Panc1 (cell line): ENCODE results near the gene MYL3. TPM values are rescaled to one million over a fixed set of nuclear protein-coding genes. Genes with fewer than 3 reads are reported as not detected.

Source experiments
- ATAC-seq: fragments of 200-7000 bp; cut with Tn5 transposase; 2 replicates; pipeline ENCODE4 v1.9.1; 2020; ENCODE audit warnings: mild to moderate bottlenecking, moderate library complexity
- BruUV-seq: library from RNA; stranded (reverse); fragments of 400-500 nt; replicated peaks from 2 replicates; lab custom pipeline; 2021; lab: Mats Ljungman, UMichigan
- CTCF ChIA-PET: fragments of 300-600 bp; sonication (Branson Sonifier 250); formaldehyde crosslinking; loops from one replicate; lab custom pipeline; 2022; ENCODE audit warnings: antibody characterized with exemption; lab: Charles Lee
- POLR2A ChIA-PET: fragments of 300-600 bp; sonication (Branson Sonifier 250); formaldehyde crosslinking; loops from one replicate; lab custom pipeline; 2022; ENCODE audit warnings: antibody characterized with exemption; lab: Charles Lee
- DNase-seq: peaks from one replicate; pipeline ENCODE4 v3.0.0-alpha.2; 2010; ENCODE audit warnings: low read depth, low spot score
- H3K27ac ChIP-seq: 2 replicates; pipeline ENCODE4 v1.5.1; 2011; ENCODE audit warnings: mild to moderate bottlenecking, low read length, inconsistent platforms
- H3K27me3 ChIP-seq: fragments of 200-500 bp; sonication (Bioruptor generic); 2 replicates; pipeline ENCODE4 v1.6.0; 2014; ENCODE audit warnings: low read length, inconsistent platforms; ENCODE audit not compliant: control insufficient read depth, insufficient read depth
- H3K36me3 ChIP-seq: fragments of 200-500 bp; sonication (Bioruptor generic); 2 replicates; pipeline ENCODE4 v1.5.1; 2014; ENCODE audit warnings: inconsistent platforms, mild to moderate bottlenecking, low read length, moderate library complexity; ENCODE audit not compliant: control insufficient read depth, insufficient read depth
- H3K4me1 ChIP-seq: 2 replicates; pipeline ENCODE4 v1.5.1; 2011; ENCODE audit warnings: inconsistent platforms, mild to moderate bottlenecking, low read length, moderate library complexity; ENCODE audit not compliant: control insufficient read depth, insufficient read depth
- H3K4me3 ChIP-seq, 2 experiments: 2 replicates each; pipeline ENCODE4 v1.5.1; 2011 to 2012; ENCODE audit warnings: low read depth in 2 of 2, low read length in 2 of 2, mild to moderate bottlenecking in 2 of 2, inconsistent platforms in 1 of 2, moderate library complexity in 1 of 2
- H3K9me3 ChIP-seq: fragments of 200-500 bp; sonication (Bioruptor generic); 2 replicates; pipeline ENCODE4 v1.5.1; 2014; ENCODE audit warnings: low read depth, mild to moderate bottlenecking, inconsistent platforms, low read length, moderate library complexity; ENCODE audit not compliant: control insufficient read depth, insufficient read depth
- POLR2AphosphoS5 ChIP-seq: IDR thresholded peaks from 2 replicates; pipeline ENCODE4 v1.6.1; 2012; ENCODE audit warnings: mild to moderate bottlenecking, low read depth, low read length, moderate library complexity
- SIN3A ChIP-seq: IDR thresholded peaks from 2 replicates; pipeline ENCODE4 v1.6.1; 2012; ENCODE audit warnings: low read depth, mild to moderate bottlenecking, low read length, moderate library complexity, borderline replicate concordance; ENCODE audit not compliant: insufficient read depth
- TCF7L2 ChIP-seq: IDR thresholded peaks from 2 replicates; pipeline ENCODE4 v1.6.1; 2011; ENCODE audit warnings: mild to moderate bottlenecking, low read depth, low read length, inconsistent platforms
- in situ Hi-C: cut with HindIII; loops from 2 replicates; pipeline ENCODE4 v1.10.0; 2016; ENCODE audit warnings: low sequenced_read_pairs, low pct_unique_long_range_greater_than_20kb
- intact Hi-C: fragments of 100-400 bp; cut with micrococcal nuclease; formaldehyde crosslinking; loops from one replicate; pipeline ENCODE4 v1.10.0; 2022; ENCODE audit not compliant: unreplicated experiment
- total RNA-seq: library from RNA; stranded (reverse); gene quantifications from one replicate; pipeline ENCODE4 v1.2.1, GENCODE V29; 2021; ENCODE audit not compliant: unreplicated experiment
- TF ChIP-seq, protein P1 (sequence below), 2 experiments: IDR thresholded peaks; 2 replicates each; pipeline ENCODE4 v1.6.1; 2011 to 2012; ENCODE audit warnings: low read depth in 2 of 2, control low read depth in 1 of 2, low read length in 1 of 2, mild to moderate bottlenecking in 1 of 2, moderate library complexity in 1 of 2; ENCODE audit not compliant: insufficient read depth in 1 of 2
- TF ChIP-seq, protein P2 (sequence below): fragments of 450-650 bp; IDR thresholded peaks from 2 replicates; pipeline ENCODE4 v1.5.1; 2017; ENCODE audit warnings: mild to moderate bottlenecking

The MYL3 gene
- total RNA-seq, 1 experiment from 2014 or later, result not detected

DNA sequence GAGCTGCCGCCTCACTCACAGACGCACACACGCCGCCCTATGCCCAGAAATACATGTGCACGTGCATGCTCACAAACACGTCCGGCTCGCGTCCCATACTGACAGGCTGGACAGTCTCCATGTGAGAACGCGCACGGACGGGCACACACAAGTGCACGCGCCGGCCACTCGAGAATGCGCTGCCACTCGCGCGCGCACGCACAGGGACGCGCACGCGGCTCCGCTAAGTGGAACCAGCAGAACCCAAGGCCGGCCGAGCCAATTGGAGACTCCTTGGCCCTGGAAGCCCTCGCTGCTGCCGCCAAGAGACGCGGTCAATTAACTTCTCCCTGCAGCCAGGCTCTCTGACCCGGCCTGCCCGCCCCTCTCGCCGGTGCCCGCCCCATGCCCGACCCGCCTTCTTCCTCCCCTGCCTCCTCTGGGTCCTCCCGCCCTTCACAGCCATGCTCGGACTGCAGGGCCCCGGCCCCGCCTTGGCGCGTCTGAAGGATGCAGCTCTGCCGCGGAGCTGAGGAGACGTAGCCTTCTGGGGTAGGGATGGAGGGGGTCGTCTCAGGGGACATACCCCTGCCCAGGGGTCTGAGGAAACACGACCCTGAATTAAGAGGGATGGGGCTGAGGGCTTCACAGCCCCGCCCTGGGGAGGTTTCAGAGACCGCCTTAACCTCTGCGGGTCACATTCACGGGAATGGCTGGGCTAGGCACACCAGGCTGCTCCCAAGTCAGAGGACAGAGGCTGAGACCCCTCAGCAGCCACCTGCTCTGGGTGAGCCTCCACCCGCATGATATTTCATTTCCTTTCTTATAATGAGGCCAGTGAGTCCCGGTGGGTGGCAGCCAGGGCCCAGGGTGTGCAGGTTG is 29.3 kb upstream of the MYL3 start:
- no TSS peak for BruUV-seq
- POLR2A ChIA-PET, result no interaction called here
- no peaks in the 10 kb centered on the region for H3K36me3 ChIP-seq
- intact Hi-C loops, result no loop called here
- no peak overlapping the region for H3K27ac ChIP-seq
- in situ Hi-C loops, result no loop called here
- peaks cover 3% of the 10 kb centered on the region; the same call in 1 of the 2 replicates for H3K4me1 ChIP-seq
- no peaks in the 10 kb centered on the region for H3K9me3 ChIP-seq
- DNase-seq (no peak), ATAC-seq (peak; percentile 90)
- TF ChIP-seq POLR2AphosphoS5, result no peak
- TF ChIP-seq SIN3A, result no peak
- TF ChIP-seq, protein P1, sequence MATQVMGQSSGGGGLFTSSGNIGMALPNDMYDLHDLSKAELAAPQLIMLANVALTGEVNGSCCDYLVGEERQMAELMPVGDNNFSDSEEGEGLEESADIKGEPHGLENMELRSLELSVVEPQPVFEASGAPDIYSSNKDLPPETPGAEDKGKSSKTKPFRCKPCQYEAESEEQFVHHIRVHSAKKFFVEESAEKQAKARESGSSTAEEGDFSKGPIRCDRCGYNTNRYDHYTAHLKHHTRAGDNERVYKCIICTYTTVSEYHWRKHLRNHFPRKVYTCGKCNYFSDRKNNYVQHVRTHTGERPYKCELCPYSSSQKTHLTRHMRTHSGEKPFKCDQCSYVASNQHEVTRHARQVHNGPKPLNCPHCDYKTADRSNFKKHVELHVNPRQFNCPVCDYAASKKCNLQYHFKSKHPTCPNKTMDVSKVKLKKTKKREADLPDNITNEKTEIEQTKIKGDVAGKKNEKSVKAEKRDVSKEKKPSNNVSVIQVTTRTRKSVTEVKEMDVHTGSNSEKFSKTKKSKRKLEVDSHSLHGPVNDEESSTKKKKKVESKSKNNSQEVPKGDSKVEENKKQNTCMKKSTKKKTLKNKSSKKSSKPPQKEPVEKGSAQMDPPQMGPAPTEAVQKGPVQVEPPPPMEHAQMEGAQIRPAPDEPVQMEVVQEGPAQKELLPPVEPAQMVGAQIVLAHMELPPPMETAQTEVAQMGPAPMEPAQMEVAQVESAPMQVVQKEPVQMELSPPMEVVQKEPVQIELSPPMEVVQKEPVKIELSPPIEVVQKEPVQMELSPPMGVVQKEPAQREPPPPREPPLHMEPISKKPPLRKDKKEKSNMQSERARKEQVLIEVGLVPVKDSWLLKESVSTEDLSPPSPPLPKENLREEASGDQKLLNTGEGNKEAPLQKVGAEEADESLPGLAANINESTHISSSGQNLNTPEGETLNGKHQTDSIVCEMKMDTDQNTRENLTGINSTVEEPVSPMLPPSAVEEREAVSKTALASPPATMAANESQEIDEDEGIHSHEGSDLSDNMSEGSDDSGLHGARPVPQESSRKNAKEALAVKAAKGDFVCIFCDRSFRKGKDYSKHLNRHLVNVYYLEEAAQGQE (IDR thresholded peaks at IDR 0.05; ENCODE audit: insufficient read depth in 1 of 2, low read depth in 2 of 2, low read length in 1 of 2), result no peak
- TF ChIP-seq, protein P2, sequence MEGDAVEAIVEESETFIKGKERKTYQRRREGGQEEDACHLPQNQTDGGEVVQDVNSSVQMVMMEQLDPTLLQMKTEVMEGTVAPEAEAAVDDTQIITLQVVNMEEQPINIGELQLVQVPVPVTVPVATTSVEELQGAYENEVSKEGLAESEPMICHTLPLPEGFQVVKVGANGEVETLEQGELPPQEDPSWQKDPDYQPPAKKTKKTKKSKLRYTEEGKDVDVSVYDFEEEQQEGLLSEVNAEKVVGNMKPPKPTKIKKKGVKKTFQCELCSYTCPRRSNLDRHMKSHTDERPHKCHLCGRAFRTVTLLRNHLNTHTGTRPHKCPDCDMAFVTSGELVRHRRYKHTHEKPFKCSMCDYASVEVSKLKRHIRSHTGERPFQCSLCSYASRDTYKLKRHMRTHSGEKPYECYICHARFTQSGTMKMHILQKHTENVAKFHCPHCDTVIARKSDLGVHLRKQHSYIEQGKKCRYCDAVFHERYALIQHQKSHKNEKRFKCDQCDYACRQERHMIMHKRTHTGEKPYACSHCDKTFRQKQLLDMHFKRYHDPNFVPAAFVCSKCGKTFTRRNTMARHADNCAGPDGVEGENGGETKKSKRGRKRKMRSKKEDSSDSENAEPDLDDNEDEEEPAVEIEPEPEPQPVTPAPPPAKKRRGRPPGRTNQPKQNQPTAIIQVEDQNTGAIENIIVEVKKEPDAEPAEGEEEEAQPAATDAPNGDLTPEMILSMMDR, result no peak
- TF ChIP-seq TCF7L2, result no peak
- peak overlapping the region; percentile 31 to 41 for H3K4me3 ChIP-seq
- H3K27me3 ChIP-seq, result no peaks in the 10 kb centered on the region
- CTCF ChIA-PET, result no interaction called here

DNA sequence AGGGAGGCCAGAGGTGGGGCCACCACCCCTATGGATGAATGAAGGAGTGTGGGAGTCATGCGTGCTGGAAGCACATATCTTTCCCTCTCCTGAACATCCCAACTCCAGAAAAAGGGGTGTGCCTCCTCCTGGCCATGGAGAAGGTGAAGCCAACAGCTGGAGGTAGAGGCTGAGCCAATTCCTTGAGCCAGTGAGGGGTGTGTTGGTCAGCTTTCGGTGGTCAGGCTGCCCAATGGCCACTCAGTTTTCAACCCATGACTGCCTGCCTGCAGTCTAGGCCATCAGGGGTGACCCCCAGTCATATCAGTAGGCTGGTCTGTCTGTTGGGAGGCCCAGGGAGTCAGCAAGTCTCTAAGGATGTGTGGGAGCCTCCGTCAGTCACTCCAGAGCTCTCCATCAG is 27.9 kb upstream of the MYL3 start:
- POLR2A ChIA-PET, result no interaction called here

More for the DNA sequence above, 27.9 kb upstream of the MYL3 start:
- ATAC-seq (no peak), DNase-seq (no peak)
- TF ChIP-seq POLR2AphosphoS5 (no peak), TCF7L2 (no peak), SIN3A (no peak)
- TF ChIP-seq, protein P1 (IDR thresholded peaks at IDR 0.05; ENCODE audit: insufficient read depth in 1 of 2, low read depth in 2 of 2, low read length in 1 of 2), result no peak
- TF ChIP-seq, protein P2, result no peak
- CTCF ChIA-PET, result no interaction called here
- peaks cover 3% of the 10 kb centered on the region; the same call in 1 of the 2 replicates for H3K4me1 ChIP-seq
- no peaks in the 10 kb centered on the region for H3K36me3 ChIP-seq
- no TSS peak for BruUV-seq
- intact Hi-C loops, result no loop called here
- no peak overlapping the region for H3K27ac ChIP-seq
- no peak overlapping the region for H3K4me3 ChIP-seq
- H3K9me3 ChIP-seq, result no peaks in the 10 kb centered on the region
- in situ Hi-C loops, result no loop called here
- H3K27me3 ChIP-seq, result no peaks in the 10 kb centered on the region
